HG03139 (cell line): Measurements from ENCODE around the gene CC2D1B.

Experiments
- ATAC-seq: cut with Tn5 transposase; IDR thresholded peaks from one replicate; pipeline ENCODE4 v1.9.1; 2021; ENCODE audit not compliant: unreplicated experiment

The CC2D1B gene

DNA sequence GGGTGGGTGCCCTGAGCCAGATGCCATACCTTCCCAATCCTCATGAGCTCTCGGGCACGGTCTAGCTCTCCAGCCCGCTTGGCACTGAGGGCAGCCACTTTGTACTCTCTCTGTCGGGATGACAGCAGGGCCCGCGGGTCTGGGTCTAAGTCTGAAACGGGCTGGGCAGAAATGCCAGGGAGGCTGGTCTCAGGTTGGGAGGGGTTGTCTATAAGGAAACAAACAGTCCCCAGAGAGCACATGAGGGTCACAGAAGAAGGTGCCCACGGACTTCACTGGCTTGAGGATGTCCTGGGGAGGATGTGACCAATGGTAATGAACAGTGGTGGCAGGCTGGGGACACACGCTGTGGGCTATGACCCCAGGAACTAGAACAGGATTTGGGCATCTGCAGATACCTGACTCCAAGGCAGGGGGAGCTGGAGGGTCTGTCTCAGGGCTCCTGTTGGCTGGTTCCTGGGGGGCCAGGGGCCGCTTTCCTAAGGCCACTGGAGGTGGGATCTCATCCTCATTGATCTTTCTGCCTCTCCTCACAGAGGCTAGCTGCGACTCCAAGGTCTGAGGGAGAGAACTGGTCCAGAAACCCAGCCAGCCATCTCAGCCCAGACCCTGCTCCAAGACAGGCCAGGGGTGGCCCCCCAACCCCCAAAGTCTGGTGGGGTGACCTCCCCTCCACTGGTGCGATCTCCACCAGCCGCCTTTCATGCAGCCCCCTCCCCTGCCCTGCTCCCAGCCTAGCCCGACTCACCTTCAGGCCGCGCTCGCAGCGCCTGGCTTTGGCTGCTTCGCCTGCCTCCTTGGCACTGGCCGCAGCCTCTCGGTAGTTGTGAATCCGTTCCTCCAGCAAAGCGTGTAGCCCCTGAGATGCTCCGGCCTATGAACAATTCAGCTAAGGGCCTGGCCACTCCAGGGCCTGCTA lies 6.1 kb downstream of the CC2D1B start:
- no peak for ATAC-seq

- no peak for ATAC-seq
These were observed 7.0 kb downstream of the CC2D1B start for GRCh38 chr1:52358851-52359497.

GRCh38 chr1:52357397-52357796 lies 8.6 kb downstream of the CC2D1B start:
- ATAC-seq, result no peak

DNA sequence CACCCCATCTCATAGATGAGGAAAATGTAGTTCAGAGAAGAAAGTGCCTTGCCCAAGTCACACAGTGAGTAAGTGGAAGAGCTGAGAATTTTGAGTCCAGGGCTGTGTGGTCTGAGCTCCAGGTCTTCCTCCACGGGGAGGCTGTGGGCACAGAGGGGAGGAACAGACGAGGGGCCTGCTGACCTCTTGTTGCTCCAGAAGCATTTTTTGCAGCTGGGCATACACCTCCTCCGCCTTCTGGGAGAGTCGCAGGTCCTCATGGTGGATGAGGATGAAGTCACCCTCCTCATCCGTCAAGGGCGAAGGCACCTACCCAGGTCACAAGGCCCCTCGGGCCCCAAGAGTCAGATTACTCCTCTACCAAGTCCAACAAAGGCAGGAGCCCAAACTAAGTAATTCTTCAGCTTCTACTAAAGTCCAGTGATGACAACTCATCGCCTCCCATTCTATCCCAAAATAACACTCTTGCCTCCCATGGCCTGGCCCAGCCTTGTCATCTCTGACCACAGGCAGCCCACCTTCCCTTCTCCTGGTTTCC lies 9.1 kb downstream of the CC2D1B start:
- ATAC-seq, result no peak

- ATAC-seq, result no peak
These were observed 10.0 kb downstream of the CC2D1B start for GRCh38 chr1:52355847-52356505.

- no peak for ATAC-seq
These were observed 10.6 kb downstream of the CC2D1B start for GRCh38 chr1:52355436-52355835.

DNA sequence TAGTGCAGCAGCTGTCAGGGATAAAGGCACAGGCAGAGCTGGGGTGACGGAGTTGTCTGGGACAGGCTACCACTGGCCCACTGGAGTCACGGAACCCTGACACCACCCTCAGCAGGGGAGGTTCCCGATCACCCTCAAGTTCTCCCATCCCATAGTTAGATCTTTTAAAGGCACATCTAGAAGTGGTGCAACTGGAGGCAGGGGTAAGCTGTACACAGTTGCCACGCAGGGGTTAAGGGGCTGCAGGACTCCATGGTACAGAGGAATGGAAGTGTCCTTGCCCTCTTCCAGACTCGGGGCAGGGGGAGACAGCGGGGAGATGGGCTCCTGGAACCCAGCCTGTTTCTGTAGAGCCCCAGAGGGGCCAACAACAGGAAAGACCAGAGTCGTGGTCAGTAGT lies 13.3 kb downstream of the CC2D1B start:
- ATAC-seq, result no peak

DNA sequence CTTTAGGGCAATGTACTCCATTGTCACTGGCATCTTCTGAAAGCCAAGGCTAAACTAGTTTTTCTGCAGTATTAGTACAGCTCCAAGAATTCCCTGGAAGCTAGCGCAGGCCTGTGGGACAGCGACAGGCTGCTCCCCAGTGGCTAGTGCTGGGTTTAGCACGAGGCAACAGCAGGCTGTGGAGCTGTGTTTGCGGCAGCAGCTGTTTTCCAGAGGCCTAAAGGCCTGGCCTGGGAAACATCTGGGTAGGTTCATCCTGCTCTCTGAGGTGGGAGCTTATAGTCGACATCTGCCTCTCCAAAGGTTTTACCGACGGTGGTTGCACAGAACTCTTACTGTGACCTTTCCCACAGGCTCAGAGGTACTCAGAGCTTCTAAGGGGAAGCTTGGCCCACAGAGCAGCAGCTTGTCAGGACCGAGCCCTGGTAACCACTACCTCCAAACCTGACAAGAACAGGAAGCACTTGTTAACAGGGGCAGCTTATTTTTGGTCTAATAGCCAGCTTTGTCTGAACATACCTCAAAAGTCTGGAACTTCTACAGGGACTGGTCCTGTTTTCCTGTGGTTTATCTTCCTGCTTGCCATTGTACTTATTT lies 17.2 kb downstream of the CC2D1B start:
- ATAC-seq, result no peak

DNA sequence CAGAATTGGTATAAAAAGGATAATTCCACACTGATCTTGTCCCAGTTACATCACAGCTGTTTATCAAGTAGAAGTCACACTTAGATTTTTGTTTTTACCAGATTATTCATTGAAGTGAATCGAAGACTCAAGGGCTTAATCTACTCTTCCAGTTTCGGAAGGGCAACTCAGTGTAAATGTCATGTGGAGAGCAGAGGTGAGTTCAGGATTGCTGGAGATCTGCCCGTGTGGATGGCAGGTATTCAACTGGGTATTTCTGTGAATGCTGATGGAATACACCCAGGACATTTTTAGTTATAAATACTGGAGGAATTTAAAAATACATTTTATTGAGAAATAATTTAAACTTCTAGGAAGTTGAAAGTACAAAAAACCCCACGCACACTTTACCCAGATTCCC lies 19.4 kb downstream of the CC2D1B start:
- ATAC-seq, result no peak

DNA sequence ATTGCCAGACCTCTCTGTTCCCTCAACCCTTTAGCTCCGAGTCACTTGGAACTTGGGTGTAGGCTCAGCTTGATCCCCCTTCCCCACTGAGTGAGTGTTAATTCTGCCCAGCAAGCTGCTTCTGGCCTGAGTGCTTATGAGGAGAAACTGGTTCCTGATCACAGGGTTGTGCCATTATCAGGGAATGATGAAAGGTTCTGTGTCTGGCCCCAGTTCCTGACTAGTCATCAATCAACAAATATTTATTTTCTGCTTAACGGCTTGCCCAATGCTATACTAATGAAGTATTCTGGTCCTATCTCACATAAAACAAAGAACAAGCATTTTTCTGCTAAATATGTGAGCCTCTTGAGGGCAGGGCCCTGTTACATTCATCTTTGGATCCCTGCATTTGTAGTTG lies 20.8 kb downstream of the CC2D1B start:
- no peak for ATAC-seq

- no peak for ATAC-seq
These were observed 22.0 kb downstream of the CC2D1B start for GRCh38 chr1:52343979-52344378.

DNA sequence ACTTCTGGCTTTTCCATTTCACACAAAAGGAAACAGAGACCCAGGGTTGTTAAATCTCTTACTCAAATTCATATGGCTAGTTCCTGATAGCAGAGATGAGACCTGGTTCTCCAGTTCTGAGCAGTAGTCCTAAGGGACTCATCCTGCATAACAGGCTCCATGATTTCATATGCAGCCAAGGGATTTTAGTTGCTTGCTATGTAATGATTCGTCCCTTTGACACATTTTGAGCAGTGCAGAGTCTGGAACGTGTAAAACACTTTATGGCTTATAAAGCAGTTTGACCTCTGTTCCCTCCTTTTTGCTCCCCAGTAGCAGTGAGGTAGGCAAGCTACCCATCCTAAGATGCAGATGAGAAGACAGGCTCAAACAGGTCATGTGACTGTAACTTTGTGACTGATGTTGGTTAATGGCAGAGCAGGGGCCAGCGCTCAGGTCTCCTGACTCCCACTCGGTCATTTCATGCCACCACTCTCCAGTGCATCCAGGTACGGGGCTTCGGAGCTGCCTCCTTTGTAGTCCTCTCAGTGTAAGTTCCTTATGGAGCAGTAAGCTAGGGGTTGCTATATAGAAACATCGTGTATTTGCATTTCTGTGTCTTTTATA lies 24.2 kb downstream of the CC2D1B start:
- no peak for ATAC-seq

GRCh38 chr1:52337439-52337838 lies 28.6 kb downstream of the CC2D1B start:
- ATAC-seq, result no peak

GRCh38 chr1:52334906-52335528 lies 31.0 kb downstream of the CC2D1B start:
- no peak for ATAC-seq

DNA sequence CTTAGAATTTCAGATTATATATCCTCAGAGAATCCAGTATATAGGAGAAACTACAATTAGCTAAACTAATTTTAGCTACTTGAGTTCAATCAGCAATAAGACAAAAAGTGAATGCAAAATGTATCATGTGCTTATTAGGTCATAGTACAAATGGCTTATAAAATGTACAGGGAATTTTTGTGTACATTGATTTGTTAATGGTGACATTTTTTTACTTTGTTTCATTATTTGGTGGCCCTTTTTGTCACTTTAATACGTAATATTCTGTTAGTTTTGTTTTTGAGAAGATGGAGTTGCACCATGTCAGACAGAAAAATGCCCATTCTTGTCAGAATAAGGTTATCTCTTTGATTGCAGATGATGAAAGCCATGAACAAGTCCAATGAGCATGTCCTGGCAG lies 33.6 kb downstream of the CC2D1B start:
- no peak for ATAC-seq

DNA sequence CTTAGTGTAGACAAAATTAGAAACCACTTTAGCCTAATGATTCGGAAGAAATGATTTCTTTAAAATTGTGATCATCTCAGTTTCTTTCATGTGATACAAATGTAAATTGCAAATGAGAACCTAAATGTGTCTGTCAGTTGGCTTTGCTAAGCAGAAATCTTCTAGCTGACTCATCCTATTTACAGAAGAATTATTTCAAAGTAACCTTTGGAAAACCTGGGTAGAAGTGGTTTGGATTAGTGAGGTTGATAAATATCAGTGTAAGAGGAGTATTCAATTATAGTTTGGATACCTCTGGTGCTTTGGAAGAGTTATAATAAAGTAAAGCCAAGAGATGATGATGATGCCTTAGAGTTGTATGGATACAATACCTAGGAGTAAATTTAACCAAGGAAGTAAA lies 37.4 kb downstream of the CC2D1B start:
- ATAC-seq, result no peak

DNA sequence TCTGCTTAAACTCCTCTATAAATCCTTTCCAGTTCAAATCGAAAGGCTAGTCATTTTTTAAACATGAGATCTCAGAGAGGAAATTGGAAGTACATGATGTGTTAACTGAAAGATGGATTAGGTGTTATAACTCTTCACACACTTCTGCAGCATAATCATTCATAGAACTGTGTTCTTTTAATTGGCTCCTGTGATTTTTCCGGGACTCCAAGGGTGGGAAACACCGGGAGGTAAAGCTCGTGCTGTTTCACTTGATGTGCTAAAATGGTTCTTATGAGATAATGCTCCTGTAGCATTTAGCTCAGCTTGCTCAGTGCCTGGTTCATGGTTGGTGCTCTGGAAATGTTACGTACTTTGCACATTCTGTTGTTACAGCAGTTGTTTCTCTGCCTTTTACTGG lies 40.2 kb downstream of the CC2D1B start:
- ATAC-seq, result no peak

- ATAC-seq, result no peak
These were observed 42.3 kb downstream of the CC2D1B start for GRCh38 chr1:52323731-52324130.

- no peak for ATAC-seq
These were observed 44.9 kb downstream of the CC2D1B start for GRCh38 chr1:52321061-52321460.

GRCh38 chr1:52306227-52307006 lies 59.6 kb downstream of the CC2D1B start:
- ATAC-seq, result no peak
